Activated T-cell treated with anti-CD3 and anti-CD28 coated beads, Interleukin-2, amount 50 U/mL, for 24 hours (primary cell): ENCODE data around the gene UNCX.
A peak's percentile ranks its signal among the peaks of the same experiment; 100 is the strongest.
"Not testable (repeated sequence)": the region's sequence is repeated elsewhere in the genome, so short reads cannot be mapped to it uniquely, and the experiment has no call there.

Experiments used
- DNase-seq: peaks from one replicate; pipeline ENCODE4 v3.0.0-alpha.2; 2020
- H3K27ac Mint-ChIP-seq: 2 replicates; pipeline ENCODE4 v1.8.0; 2020; ENCODE audit warnings: mild to moderate bottlenecking, mixed read lengths
- H3K27me3 Mint-ChIP-seq: 2 replicates; pipeline ENCODE4 v1.8.0; 2020; ENCODE audit warnings: mixed read lengths
- H3K36me3 Mint-ChIP-seq: 2 replicates; pipeline ENCODE4 v1.8.0; 2020; ENCODE audit warnings: low read depth, mixed read lengths
- H3K4me1 Mint-ChIP-seq: 2 replicates; pipeline ENCODE4 v1.8.0; 2020; ENCODE audit warnings: low read depth, mixed read lengths
- H3K4me3 Mint-ChIP-seq: 2 replicates; pipeline ENCODE4 v1.8.0; 2020; ENCODE audit warnings: mild to moderate bottlenecking, moderate library complexity, mixed read lengths
- H3K9me3 Mint-ChIP-seq: 2 replicates; pipeline ENCODE4 v1.8.0; 2020; ENCODE audit warnings: mixed read lengths

UNCX gene

GRCh38 chr7:1205742-1206141, 26.9 kb upstream of the UNCX start:
- not testable (repeated sequence) for H3K27ac Mint-ChIP-seq, DNase-seq, H3K4me1 Mint-ChIP-seq, H3K9me3 Mint-ChIP-seq, H3K36me3 Mint-ChIP-seq, H3K4me3 Mint-ChIP-seq
- peaks cover 28% of the 10 kb centered on the region for H3K27me3 Mint-ChIP-seq

- no peak for DNase-seq
- Mint-ChIP-seq H3K4me3 (no peak overlapping the region), H3K27ac (no peak overlapping the region), H3K9me3 (no peaks in the 10 kb centered on the region), H3K36me3 (no peaks in the 10 kb centered on the region), H3K27me3 (peaks cover 40% of the 10 kb centered on the region), H3K4me1 (no peaks in the 10 kb centered on the region)
Measured at GRCh38 chr7:1209097-1209496, 23.6 kb upstream of the UNCX start.

GRCh38 chr7:1210321-1210978, 22.2 kb upstream of the UNCX start:
- Mint-ChIP-seq H3K4me1 (no peaks in the 10 kb centered on the region), H3K9me3 (no peaks in the 10 kb centered on the region), H3K27me3 (peaks cover 43% of the 10 kb centered on the region), H3K4me3 (no peak overlapping the region), H3K27ac (no peak overlapping the region), H3K36me3 (no peaks in the 10 kb centered on the region)
- no peak for DNase-seq

- Mint-ChIP-seq H3K9me3 (no peaks in the 10 kb centered on the region), H3K27ac (no peak overlapping the region), H3K36me3 (no peaks in the 10 kb centered on the region), H3K4me1 (no peaks in the 10 kb centered on the region), H3K4me3 (no peak overlapping the region), H3K27me3 (peaks cover 47% of the 10 kb centered on the region)
- no peak for DNase-seq
Measured at GRCh38 chr7:1210979-1211608, 21.6 kb upstream of the UNCX start.

GRCh38 chr7:1211611-1212010, 21.1 kb upstream of the UNCX start:
- H3K4me3 Mint-ChIP-seq: no peak overlapping the region
- no peaks in the 10 kb centered on the region for H3K36me3 Mint-ChIP-seq

GRCh38 chr7:1212025-1212424, 20.6 kb upstream of the UNCX start:
- not testable (repeated sequence) for H3K27ac Mint-ChIP-seq, H3K36me3 Mint-ChIP-seq, H3K4me1 Mint-ChIP-seq, H3K4me3 Mint-ChIP-seq, DNase-seq, H3K9me3 Mint-ChIP-seq
- peaks cover 50% of the 10 kb centered on the region for H3K27me3 Mint-ChIP-seq

More at GRCh38 chr7:1211611-1212010, 21.1 kb upstream of the UNCX start:
- no peaks in the 10 kb centered on the region for H3K4me1 Mint-ChIP-seq
- DNase-seq: no peak
- no peaks in the 10 kb centered on the region for H3K9me3 Mint-ChIP-seq
- H3K27ac Mint-ChIP-seq: no peak overlapping the region
- H3K27me3 Mint-ChIP-seq: peaks cover 47% of the 10 kb centered on the region

DNA sequence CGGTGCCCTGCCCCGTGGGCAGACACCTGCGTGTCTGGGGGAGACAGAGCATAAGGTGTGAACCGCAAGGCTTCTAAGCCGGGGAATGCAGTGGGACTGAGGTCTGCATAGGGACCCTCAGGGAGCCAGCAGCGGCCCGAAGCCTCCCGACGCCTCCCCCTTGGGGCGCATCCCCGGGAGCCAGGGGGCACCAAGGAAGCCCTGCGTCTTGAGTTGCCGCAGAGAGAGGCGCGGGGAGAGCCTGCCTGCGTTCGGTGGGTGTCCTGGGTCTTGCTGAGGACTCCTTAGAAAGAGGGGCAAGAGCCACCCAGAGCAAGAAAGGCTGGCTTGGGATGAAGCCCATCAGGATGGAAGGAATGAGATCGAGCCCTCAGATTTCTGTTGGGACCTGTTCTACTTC, 18.2 kb upstream of the UNCX start:
- H3K4me1 Mint-ChIP-seq: no peaks in the 10 kb centered on the region
- no peaks in the 10 kb centered on the region for H3K36me3 Mint-ChIP-seq
- no peaks in the 10 kb centered on the region for H3K9me3 Mint-ChIP-seq
- DNase-seq: no peak
- H3K27me3 Mint-ChIP-seq: peaks cover 64% of the 10 kb centered on the region
- H3K27ac Mint-ChIP-seq: no peak overlapping the region
- H3K4me3 Mint-ChIP-seq: no peak overlapping the region

- no peak for DNase-seq
- H3K27me3 Mint-ChIP-seq: peaks cover 70% of the 10 kb centered on the region
- H3K36me3 Mint-ChIP-seq: no peaks in the 10 kb centered on the region
- H3K27ac Mint-ChIP-seq: no peak overlapping the region
- no peaks in the 10 kb centered on the region for H3K9me3 Mint-ChIP-seq
- no peaks in the 10 kb centered on the region for H3K4me1 Mint-ChIP-seq
- no peak overlapping the region for H3K4me3 Mint-ChIP-seq
Measured at GRCh38 chr7:1218541-1219165, 14.0 kb upstream of the UNCX start.

GRCh38 chr7:1219498-1219897, 13.2 kb upstream of the UNCX start:
- H3K27me3 Mint-ChIP-seq: peaks cover 69% of the 10 kb centered on the region
- no peak overlapping the region for H3K27ac Mint-ChIP-seq
- no peak overlapping the region for H3K4me3 Mint-ChIP-seq
- no peaks in the 10 kb centered on the region for H3K36me3 Mint-ChIP-seq
- peaks cover 1% of the 10 kb centered on the region for H3K4me1 Mint-ChIP-seq
- no peak for DNase-seq
- H3K9me3 Mint-ChIP-seq: no peaks in the 10 kb centered on the region

DNA sequence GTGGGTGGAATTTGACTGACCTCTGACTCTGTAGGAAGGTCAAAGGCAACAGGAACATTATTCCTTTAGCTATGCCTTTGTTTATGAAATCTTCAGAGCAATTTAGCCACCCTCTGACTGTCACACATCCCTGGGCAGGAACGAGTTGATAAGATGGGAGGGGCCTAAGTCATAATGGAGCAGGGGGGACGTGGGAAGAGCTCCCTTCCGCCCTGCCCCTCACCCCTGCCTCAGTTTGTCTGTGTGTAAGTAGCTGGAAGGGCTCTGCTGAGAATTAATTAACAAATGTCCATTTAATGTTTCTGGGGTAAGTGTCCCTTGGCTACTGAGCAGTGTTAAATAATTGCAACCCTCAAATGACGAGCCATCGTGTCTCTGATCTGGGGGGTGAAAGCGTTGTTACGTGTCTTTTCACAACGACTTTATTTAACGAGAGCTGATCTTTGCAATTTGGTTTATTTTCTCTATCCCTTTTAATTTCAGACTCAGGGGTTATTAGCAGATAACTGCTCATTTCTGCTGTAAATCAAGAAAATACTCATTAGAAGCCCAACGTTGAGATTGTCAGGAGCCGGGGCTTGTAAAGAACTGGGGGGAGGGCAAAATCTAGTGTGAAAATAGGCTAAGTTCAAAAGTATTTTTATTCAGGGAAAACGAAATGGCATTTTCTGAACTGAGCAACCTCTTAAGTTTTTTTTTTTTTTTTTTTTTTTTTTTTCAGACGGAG, 12.5 kb upstream of the UNCX start:
- no peaks in the 10 kb centered on the region for H3K36me3 Mint-ChIP-seq
- H3K27me3 Mint-ChIP-seq: peaks cover 73% of the 10 kb centered on the region
- no peaks in the 10 kb centered on the region for H3K9me3 Mint-ChIP-seq
- no peak for DNase-seq
- H3K4me1 Mint-ChIP-seq: peaks cover 1% of the 10 kb centered on the region
- H3K27ac Mint-ChIP-seq: no peak overlapping the region
- no peak overlapping the region for H3K4me3 Mint-ChIP-seq

DNA sequence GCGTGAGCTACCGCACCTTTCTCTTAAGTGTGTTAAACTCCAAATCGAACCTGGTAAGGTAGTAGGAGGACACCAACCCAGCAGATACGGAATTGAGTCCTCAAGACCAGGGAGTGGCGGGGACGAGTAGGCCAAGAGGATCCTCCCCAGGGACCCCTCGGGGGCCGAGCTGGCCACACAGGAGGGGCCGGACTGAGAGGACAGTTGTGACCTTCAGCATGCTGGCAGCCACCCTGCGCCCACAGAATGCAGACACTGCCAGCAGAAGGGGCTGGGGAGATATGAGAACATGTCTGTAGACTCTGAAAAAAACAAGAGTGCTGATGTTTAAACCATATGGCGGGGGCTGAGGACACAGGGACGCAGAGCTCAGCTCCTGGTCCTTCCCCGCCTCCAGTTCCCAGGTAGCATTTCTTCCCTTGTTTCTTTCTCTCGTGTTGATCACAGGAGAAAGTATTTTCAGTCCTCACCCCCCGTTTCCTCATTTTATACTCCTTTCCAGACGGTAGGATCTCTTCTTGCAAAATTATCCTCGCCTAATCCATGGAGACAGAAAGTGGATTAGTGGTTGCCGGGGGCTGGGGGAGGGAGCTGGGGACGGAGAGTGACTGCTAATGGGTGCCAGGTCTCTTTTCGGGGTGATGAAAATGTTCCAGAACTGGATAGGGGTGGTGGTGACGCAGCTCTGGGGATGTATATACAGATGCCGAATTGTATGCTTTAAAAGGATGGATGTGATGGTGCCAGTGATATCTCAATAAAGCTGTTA, 11.5 kb upstream of the UNCX start:
- Mint-ChIP-seq H3K4me1 (peaks cover 1% of the 10 kb centered on the region), H3K9me3 (no peaks in the 10 kb centered on the region), H3K4me3 (no peak overlapping the region), H3K27me3 (peaks cover 77% of the 10 kb centered on the region), H3K36me3 (no peaks in the 10 kb centered on the region), H3K27ac (no peak overlapping the region)
- DNase-seq: no peak

DNA sequence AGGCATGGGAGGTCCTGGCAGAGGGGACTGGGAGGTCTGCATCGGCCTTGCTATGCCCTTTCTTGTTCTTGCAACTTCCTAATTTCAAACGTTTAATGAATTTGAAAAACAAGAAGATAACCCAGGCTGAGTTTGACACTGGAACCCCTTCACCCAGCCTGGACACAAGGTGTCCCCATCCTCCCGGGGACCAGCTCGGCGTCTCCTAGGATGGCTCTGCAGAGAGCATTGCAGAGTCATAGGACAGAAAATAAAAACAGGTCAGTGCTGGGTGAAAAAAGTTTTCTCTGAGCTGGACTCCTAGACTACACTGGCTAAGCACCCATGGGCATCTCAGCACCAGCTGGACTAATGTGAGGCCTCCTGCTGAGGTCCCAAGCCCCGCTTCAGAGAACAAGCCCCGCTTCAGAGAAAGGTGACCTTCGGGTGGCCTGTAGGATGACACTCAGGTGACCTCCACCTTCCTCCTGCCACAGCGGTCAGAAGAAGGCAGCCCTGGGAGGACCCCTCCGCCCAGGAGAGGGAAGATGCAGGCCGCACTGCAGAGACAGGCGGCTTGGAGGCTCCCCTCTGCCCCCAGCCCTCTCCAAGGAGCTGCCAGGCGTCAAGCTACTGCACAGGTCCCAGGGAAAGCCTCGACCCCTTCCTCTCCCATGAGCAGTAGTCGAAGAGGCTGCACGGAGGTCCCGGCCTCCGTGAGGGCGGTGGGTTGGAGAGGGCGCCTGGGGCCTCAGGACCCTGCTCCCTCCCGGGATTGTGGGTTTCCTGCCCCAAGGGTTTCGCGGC, 9.3 kb upstream of the UNCX start:
- Mint-ChIP-seq H3K4me1 (peaks cover 1% of the 10 kb centered on the region), H3K27me3 (peaks cover 88% of the 10 kb centered on the region), H3K4me3 (no peak overlapping the region), H3K36me3 (no peaks in the 10 kb centered on the region), H3K9me3 (no peaks in the 10 kb centered on the region), H3K27ac (no peak overlapping the region)
- DNase-seq: no peak

DNA sequence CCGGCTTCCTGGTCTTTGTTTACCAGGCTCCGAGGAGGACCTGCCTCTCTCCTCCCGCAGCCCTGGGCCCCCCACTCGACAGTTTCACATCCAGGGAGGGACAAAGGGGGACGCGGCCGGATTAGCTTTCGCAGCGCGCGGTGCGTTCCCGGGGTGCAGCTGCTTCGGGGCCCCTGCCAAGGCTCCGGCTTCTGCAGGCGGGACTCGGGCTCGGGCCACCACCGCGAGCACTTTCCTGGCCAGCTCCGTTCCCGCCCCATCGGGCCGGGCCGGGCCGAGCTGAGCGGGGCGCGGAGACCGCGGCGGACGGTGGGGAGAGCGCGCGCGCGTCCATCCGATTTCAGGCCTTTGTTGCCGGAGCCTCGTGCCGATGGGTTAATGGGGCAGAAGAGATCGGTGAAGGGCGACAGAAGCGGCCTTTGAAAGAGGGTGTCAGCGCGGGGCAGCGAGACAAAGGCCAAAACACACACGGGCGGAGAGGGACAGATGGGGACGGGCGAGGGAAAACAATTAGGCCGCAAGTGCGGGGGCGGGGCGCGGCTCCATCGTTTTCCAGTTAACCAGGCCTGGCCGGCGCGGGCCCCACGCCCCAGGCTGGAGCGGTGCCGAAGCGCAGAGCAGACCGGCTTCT, 8.5 kb upstream of the UNCX start:
- Mint-ChIP-seq H3K36me3 (no peaks in the 10 kb centered on the region), H3K4me1 (peaks cover 3% of the 10 kb centered on the region), H3K27ac (peak overlapping the region; percentile 40), H3K4me3 (no peak overlapping the region), H3K27me3 (peaks cover 89% of the 10 kb centered on the region), H3K9me3 (no peaks in the 10 kb centered on the region)
- peak; percentile 33 for DNase-seq
